ENCODE results near the gene C11orf91. TPM values are rescaled to one million over a fixed set of nuclear protein-coding genes. Genes with fewer than 3 reads are reported as not detected.
"Not testable (repeated sequence)": the region's sequence is repeated elsewhere in the genome, so short reads cannot be mapped to it uniquely, and the experiment has no call there.

Gene C11orf91
- total and polyA plus RNA-seq, 7 donors: not detected

GRCh38 chr11:33665350-33666106 lies 35.1 kb downstream of the C11orf91 start:
- WGBS, 2 donors: 57 to 77% methylated on average over 6 of the region's 6 CpGs
- Histone ChIP-seq H3K9me3 (no peaks in the 10 kb centered on the region), H3K27ac (no peak overlapping the region), H3K4me1 (no peaks in the 10 kb centered on the region), H3K36me3 (no peaks in the 10 kb centered on the region), H3K4me3 (no peak overlapping the region), H3K27me3 (no peaks in the 10 kb centered on the region)
- DNase-seq: no peak
- TF ChIP-seq EP300 (IDR thresholded peaks at IDR 0.05) (no peak), CTCF (IDR thresholded peaks at IDR 0.05) (no peak), POLR2AphosphoS5 (IDR thresholded peaks at IDR 0.05) (no peak), POLR2A (IDR thresholded peaks at IDR 0.05) (no peak)
- intact Hi-C loops (cut with DNase I): no loop called here

GRCh38 chr11:33664827-33665226 lies 35.8 kb downstream of the C11orf91 start:
- Histone ChIP-seq H3K9me3 (no peaks in the 10 kb centered on the region), H3K4me3 (no peak overlapping the region), H3K27ac (no peak overlapping the region), H3K27me3 (no peaks in the 10 kb centered on the region), H3K36me3 (no peaks in the 10 kb centered on the region), H3K4me1 (no peaks in the 10 kb centered on the region)
- intact Hi-C loops (cut with DNase I): no loop called here
- 82 to 84% methylated on average over 4 of the region's 4 CpGs for WGBS, 2 donors
- TF ChIP-seq CTCF (IDR thresholded peaks at IDR 0.05) (no peak), POLR2A (IDR thresholded peaks at IDR 0.05) (no peak), EP300 (IDR thresholded peaks at IDR 0.05) (no peak), POLR2AphosphoS5 (IDR thresholded peaks at IDR 0.05) (no peak)
- no peak for DNase-seq

GRCh38 chr11:33664166-33664565 lies 36.5 kb downstream of the C11orf91 start:
- intact Hi-C loops (cut with DNase I): no loop called here
- no peak for DNase-seq
- WGBS, 2 donors: 84 to 88% methylated on average over 6 of the region's 6 CpGs
- no peaks in the 10 kb centered on the region for H3K36me3 ChIP-seq
- no peak overlapping the region for H3K27ac ChIP-seq
- no peak for TF ChIP-seq CTCF (IDR thresholded peaks at IDR 0.05)
- no peak for TF ChIP-seq POLR2AphosphoS5 (IDR thresholded peaks at IDR 0.05)
- TF ChIP-seq EP300 (IDR thresholded peaks at IDR 0.05): no peak
- no peak for TF ChIP-seq POLR2A (IDR thresholded peaks at IDR 0.05)
- no peak overlapping the region for H3K4me3 ChIP-seq
- H3K27me3 ChIP-seq: no peaks in the 10 kb centered on the region
- H3K4me1 ChIP-seq: no peaks in the 10 kb centered on the region
- H3K9me3 ChIP-seq: no peaks in the 10 kb centered on the region

GRCh38 chr11:33663121-33663520 lies 37.5 kb downstream of the C11orf91 start:
- DNase-seq: no peak
- no peak overlapping the region for H3K27ac ChIP-seq
- TF ChIP-seq EP300 (IDR thresholded peaks at IDR 0.05) (no peak), POLR2AphosphoS5 (IDR thresholded peaks at IDR 0.05) (no peak), POLR2A (IDR thresholded peaks at IDR 0.05) (no peak), CTCF (IDR thresholded peaks at IDR 0.05) (no peak)
- no peaks in the 10 kb centered on the region for H3K9me3 ChIP-seq
- no peaks in the 10 kb centered on the region for H3K36me3 ChIP-seq
- H3K27me3 ChIP-seq: no peaks in the 10 kb centered on the region
- no peaks in the 10 kb centered on the region for H3K4me1 ChIP-seq
- no peak overlapping the region for H3K4me3 ChIP-seq
- intact Hi-C loops (cut with DNase I): no loop called here

GRCh38 chr11:33661526-33661925 lies 39.1 kb downstream of the C11orf91 start:
- not testable (repeated sequence) for H3K4me1 ChIP-seq
- WGBS, 2 donors: 78 to 93% methylated on average over 7 of the region's 7 CpGs

More at GRCh38 chr11:33661526-33661925, 39.1 kb downstream of the C11orf91 start:
- H3K27ac ChIP-seq; DNase-seq; H3K36me3 ChIP-seq; H3K27me3 ChIP-seq; H3K4me3 ChIP-seq; H3K9me3 ChIP-seq; intact Hi-C loops (cut with DNase I): not testable (repeated sequence)
